Measurements from ENCODE around the gene COQ9. TPM values are rescaled to one million over a fixed set of nuclear protein-coding genes. Genes with fewer than 3 reads are reported as not detected.
A peak's percentile ranks its signal among the peaks of the same experiment; 100 is the strongest.
"Not testable (repeated sequence)": the region's sequence is repeated elsewhere in the genome, so short reads cannot be mapped to it uniquely, and the experiment has no call there.

COQ9 gene
- total RNA-seq, 1 experiment from 2014 or later, result 46.9 TPM

DNA sequence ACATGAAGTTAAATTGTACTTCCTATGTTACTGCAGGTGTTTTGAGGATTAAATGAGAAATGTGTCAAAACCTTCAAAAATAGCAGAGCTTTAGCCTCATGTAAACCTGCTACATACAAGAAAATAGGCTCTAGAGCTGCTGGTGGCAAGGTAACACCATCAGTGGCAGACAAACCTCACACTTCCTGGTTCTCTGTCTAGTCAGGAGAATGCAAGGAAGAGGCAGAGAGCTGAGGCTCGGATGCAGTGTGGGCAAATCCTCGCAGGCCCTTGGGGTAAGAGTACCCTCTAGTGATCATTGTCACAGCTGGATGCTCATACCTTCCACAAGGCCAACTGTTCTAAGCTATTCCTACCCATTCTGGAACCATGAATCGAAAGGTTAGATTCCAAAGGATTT is 14.3 kb upstream of the COQ9 start:
- Histone ChIP-seq H3K9me3 (ENCODE audit: low read length) (no peaks in the 10 kb centered on the region), H2AFZ (ENCODE audit: low read length) (no peak overlapping the region), H3K36me3 (ENCODE audit: insufficient read depth, low read length) (peaks cover 54% of the 10 kb centered on the region; the same call in 1 of the 2 replicates), H4K20me1 (ENCODE audit: insufficient read depth, low read depth, low read length) (no peaks in the 10 kb centered on the region), H3K27me3 (ENCODE audit: low read length) (no peaks in the 10 kb centered on the region), H3K4me1 (ENCODE audit: low read length) (no peaks in the 10 kb centered on the region), H3K4me2 (ENCODE audit: low read depth, low read length, poor library complexity, severe bottlenecking) (no peak overlapping the region), H3K27ac (ENCODE audit: low read length) (no peak overlapping the region), H3K4me3 (ENCODE audit: low read length) (no peak overlapping the region), H3K79me2 (ENCODE audit: low read length) (no peaks in the 10 kb centered on the region; the same call in 1 of the 2 replicates), H3K9me2 (replicated peaks; ENCODE audit: insufficient read depth, low read length) (no peaks in the 10 kb centered on the region), H3K9ac (ENCODE audit: low read length) (no peak overlapping the region)
- DNase-seq, result no peak

DNA sequence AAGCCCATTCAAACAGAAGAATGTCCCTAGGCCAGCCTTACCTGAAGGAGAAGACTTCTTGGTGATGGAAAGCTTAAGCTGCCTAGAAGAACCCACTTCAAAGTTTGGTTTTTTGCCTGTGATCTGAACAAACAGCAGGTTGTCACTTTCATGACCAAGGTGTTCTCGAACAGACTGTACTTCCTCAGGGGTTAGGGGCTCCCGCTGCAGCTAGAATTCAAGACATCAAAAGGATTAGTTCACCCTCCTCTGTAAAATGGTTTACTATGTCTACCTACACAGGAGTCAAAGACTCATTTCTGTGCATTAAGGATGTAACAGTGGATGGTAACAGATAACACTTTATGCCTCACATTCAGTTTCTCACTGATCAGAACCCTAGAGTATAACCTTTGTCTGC is 13.3 kb upstream of the COQ9 start:
- Histone ChIP-seq H3K36me3 (ENCODE audit: insufficient read depth, low read length) (peaks cover 56% of the 10 kb centered on the region; the same call in 1 of the 2 replicates), H3K4me2 (ENCODE audit: low read depth, low read length, poor library complexity, severe bottlenecking) (no peak overlapping the region), H3K4me3 (ENCODE audit: low read length) (no peak overlapping the region), H3K9ac (ENCODE audit: low read length) (no peak overlapping the region), H4K20me1 (ENCODE audit: insufficient read depth, low read depth, low read length) (no peaks in the 10 kb centered on the region), H3K9me3 (ENCODE audit: low read length) (no peaks in the 10 kb centered on the region), H3K27me3 (ENCODE audit: low read length) (no peaks in the 10 kb centered on the region), H3K27ac (ENCODE audit: low read length) (no peak overlapping the region), H3K9me2 (replicated peaks; ENCODE audit: insufficient read depth, low read length) (no peaks in the 10 kb centered on the region), H3K79me2 (ENCODE audit: low read length) (no peaks in the 10 kb centered on the region; the same call in 1 of the 2 replicates), H2AFZ (ENCODE audit: low read length) (no peak overlapping the region), H3K4me1 (ENCODE audit: low read length) (no peaks in the 10 kb centered on the region)
- DNase-seq, result no peak

DNA sequence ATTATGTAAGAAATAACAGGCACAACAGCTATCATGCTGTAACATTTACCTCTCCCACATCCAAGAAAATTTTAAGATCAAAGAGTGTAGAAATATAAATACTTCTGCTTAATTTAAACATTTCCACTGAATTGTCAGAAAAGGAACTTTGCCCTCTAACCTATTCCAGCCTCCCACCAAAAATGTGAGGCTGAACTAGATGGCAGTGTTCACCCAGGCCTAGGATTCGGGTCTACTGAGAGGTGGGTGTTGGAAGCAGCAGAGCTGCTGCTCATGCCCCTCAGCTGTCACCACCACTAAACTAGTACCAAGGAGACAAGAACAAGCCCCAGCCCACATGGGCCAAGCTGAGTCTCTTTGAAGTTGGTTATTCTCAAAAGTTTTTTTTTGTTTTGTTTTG is 11.4 kb upstream of the COQ9 start:
- H3K27me3 ChIP-seq (ENCODE audit: low read length), result no peaks in the 10 kb centered on the region
- H3K36me3 ChIP-seq (ENCODE audit: insufficient read depth, low read length), result peaks cover 62% of the 10 kb centered on the region
- no peak overlapping the region for H3K27ac ChIP-seq (ENCODE audit: low read length)

DNA sequence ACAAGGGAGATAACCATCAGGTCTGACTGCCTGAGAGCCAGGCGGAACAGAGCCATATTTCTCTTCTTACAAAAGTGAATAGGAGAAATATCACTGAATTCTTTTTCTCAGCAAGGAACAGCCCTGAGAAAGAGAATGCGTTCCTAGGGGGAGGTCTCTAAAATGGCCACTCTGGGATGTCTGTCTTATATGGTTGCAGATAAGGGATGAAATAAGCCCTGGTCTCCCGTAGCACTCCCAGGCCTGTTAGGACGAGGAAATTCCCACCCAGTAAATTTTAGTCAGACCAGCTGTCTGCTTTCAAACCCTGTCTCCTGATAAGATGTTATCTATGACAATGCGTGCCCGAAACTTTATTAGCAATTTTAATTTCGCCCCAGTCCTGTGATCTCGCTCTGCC is 7.3 kb upstream of the COQ9 start:
- not testable (repeated sequence) for H3K9me2 ChIP-seq (replicated peaks; ENCODE audit: insufficient read depth, low read length); H3K4me3 ChIP-seq (ENCODE audit: low read length); H4K20me1 ChIP-seq (ENCODE audit: insufficient read depth, low read depth, low read length); H3K27me3 ChIP-seq (ENCODE audit: low read length); H3K4me2 ChIP-seq (ENCODE audit: low read depth, low read length, poor library complexity, severe bottlenecking); DNase-seq; H3K4me1 ChIP-seq (ENCODE audit: low read length); H3K27ac ChIP-seq (ENCODE audit: low read length); H3K9me3 ChIP-seq (ENCODE audit: low read length); H2AFZ ChIP-seq (ENCODE audit: low read length); H3K9ac ChIP-seq (ENCODE audit: low read length)
- peaks cover 47% of the 10 kb centered on the region for H3K36me3 ChIP-seq (ENCODE audit: insufficient read depth, low read length)
- peaks cover 39% of the 10 kb centered on the region for H3K79me2 ChIP-seq (ENCODE audit: low read length)

More for the DNA sequence above, 11.4 kb upstream of the COQ9 start:
- no peak overlapping the region for H3K9ac ChIP-seq (ENCODE audit: low read length)
- H3K4me2 ChIP-seq (ENCODE audit: low read depth, low read length, poor library complexity, severe bottlenecking), result no peak overlapping the region
- no peaks in the 10 kb centered on the region for H3K9me2 ChIP-seq (replicated peaks; ENCODE audit: insufficient read depth, low read length)
- H2AFZ ChIP-seq (ENCODE audit: low read length), result no peak overlapping the region
- peaks cover 3% of the 10 kb centered on the region for H3K79me2 ChIP-seq (ENCODE audit: low read length)
- no peak for DNase-seq
- no peaks in the 10 kb centered on the region for H3K9me3 ChIP-seq (ENCODE audit: low read length)
- H4K20me1 ChIP-seq (ENCODE audit: insufficient read depth, low read depth, low read length), result no peaks in the 10 kb centered on the region
- no peaks in the 10 kb centered on the region for H3K4me1 ChIP-seq (ENCODE audit: low read length)
- H3K4me3 ChIP-seq (ENCODE audit: low read length), result no peak overlapping the region

DNA sequence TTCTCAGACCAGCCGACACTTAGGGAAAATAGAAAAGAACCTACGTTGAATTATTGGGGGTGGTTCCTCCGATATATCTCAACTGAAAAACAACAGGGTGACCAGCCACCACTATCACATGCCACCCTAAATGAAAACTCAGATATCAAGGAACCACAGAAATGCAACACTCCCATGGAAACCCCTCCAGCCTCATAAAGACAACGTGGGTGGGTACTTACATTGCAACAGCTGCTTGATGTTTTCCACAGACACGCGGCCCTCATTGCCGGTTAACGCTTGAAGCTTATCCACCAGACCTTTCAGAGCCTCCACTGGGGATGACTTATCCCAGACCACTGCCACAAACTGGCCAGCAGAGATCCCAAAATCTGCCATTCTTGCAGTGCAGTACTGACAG is 6.7 kb upstream of the COQ9 start:
- H3K4me1 ChIP-seq (ENCODE audit: low read length); H3K4me2 ChIP-seq (ENCODE audit: low read depth, low read length, poor library complexity, severe bottlenecking); DNase-seq; H2AFZ ChIP-seq (ENCODE audit: low read length); H3K27ac ChIP-seq (ENCODE audit: low read length); H4K20me1 ChIP-seq (ENCODE audit: insufficient read depth, low read depth, low read length); H3K9me3 ChIP-seq (ENCODE audit: low read length); H3K9ac ChIP-seq (ENCODE audit: low read length); H3K4me3 ChIP-seq (ENCODE audit: low read length); H3K9me2 ChIP-seq (replicated peaks; ENCODE audit: insufficient read depth, low read length); H3K27me3 ChIP-seq (ENCODE audit: low read length): not testable (repeated sequence)
- Histone ChIP-seq H3K79me2 (ENCODE audit: low read length) (peaks cover 45% of the 10 kb centered on the region), H3K36me3 (ENCODE audit: insufficient read depth, low read length) (peaks cover 47% of the 10 kb centered on the region)

DNA sequence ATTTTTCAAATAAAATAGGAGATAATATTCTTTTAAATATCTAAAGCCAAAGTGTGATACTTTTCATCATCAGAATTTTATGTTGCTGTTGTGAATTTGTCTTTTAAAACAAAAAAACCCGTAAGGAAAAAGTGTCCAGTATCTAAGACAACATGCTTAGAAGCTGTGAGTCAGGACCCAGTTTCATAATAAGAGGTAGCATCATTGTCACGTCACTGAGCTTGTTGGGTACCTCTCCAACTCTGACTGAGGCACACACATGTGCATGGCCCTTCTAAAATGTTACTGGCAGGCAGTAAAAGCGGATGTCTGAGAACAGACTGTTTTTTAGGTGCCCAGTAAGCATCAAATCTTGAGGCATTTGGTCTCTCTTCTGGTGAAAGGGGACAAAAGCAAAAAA is 2.6 kb upstream of the COQ9 start:
- Histone ChIP-seq H2AFZ (ENCODE audit: low read length) (no peak overlapping the region), H3K9me3 (ENCODE audit: low read length) (no peaks in the 10 kb centered on the region), H3K27ac (ENCODE audit: low read length) (no peak overlapping the region), H4K20me1 (ENCODE audit: insufficient read depth, low read depth, low read length) (no peaks in the 10 kb centered on the region), H3K79me2 (ENCODE audit: low read length) (peaks cover 84% of the 10 kb centered on the region), H3K9ac (ENCODE audit: low read length) (no peak overlapping the region), H3K27me3 (ENCODE audit: low read length) (no peaks in the 10 kb centered on the region), H3K4me3 (ENCODE audit: low read length) (no peak overlapping the region), H3K36me3 (ENCODE audit: insufficient read depth, low read length) (peaks cover 27% of the 10 kb centered on the region), H3K9me2 (replicated peaks; ENCODE audit: insufficient read depth, low read length) (no peaks in the 10 kb centered on the region), H3K4me2 (ENCODE audit: low read depth, low read length, poor library complexity, severe bottlenecking) (no peak overlapping the region), H3K4me1 (ENCODE audit: low read length) (peaks cover 24% of the 10 kb centered on the region)
- no peak for DNase-seq

DNA sequence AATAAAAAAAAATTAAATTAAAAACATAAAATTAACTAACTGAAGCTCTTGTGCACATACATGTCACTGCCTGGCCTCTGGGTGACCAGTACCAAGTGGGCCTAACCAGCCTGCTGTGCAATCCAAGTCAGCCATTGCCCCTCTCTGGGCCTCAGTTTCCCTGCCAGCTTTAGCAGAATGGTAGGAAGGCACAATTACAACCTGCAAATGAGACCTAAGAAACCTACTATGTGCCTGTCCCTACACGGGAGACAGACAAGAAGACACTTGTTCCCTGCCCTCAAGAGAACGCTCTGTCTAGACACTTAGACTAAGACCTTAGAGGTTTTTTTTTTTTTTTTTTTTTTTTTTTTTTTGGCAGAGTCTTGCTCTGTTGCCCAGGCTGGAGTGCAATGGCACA is 1.8 kb upstream of the COQ9 start:
- DNase-seq, result no peak
- Histone ChIP-seq H3K79me2 (ENCODE audit: low read length) (peaks cover 87% of the 10 kb centered on the region), H3K9ac (ENCODE audit: low read length) (no peak overlapping the region), H3K9me3 (ENCODE audit: low read length) (no peaks in the 10 kb centered on the region), H3K4me1 (ENCODE audit: low read length) (peaks cover 24% of the 10 kb centered on the region), H3K4me2 (ENCODE audit: low read depth, low read length, poor library complexity, severe bottlenecking) (no peak overlapping the region), H3K36me3 (ENCODE audit: insufficient read depth, low read length) (peaks cover 20% of the 10 kb centered on the region), H3K4me3 (ENCODE audit: low read length) (no peak overlapping the region), H2AFZ (ENCODE audit: low read length) (no peak overlapping the region), H3K27ac (ENCODE audit: low read length) (no peak overlapping the region), H3K27me3 (ENCODE audit: low read length) (no peaks in the 10 kb centered on the region), H4K20me1 (ENCODE audit: insufficient read depth, low read depth, low read length) (no peaks in the 10 kb centered on the region), H3K9me2 (replicated peaks; ENCODE audit: insufficient read depth, low read length) (no peaks in the 10 kb centered on the region)

DNA sequence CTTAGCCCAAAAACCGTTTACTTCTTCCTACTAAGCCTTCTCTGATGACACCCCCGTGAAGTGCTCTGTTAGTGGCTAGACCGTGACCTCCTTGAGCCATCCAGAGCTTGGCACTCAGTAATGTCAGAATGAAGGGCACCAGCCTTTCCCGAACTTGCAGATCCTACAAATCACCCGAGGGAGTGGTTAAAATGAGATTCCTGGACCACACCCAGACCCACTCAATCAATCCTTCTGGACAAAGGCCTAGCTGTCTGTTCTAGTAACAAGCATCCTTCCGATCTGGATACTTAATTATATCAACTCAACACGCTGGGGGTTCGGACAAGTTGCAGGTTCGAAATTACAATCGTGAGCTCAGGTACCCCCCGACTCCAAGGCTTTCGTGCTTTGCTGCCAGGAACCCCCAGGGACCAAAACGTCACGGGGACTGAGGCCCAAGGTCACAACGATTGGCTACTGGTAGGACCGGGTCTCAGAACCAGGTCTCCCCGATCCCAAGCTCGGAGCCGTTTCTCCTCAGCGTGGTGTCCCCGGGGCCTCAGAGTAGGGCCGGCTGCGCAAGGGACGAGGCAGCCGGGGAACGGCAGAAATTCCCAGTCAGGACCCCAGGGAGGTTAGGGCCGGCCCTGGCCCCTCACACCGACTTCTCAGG is 621 bp upstream of the COQ9 start:
- H4K20me1 ChIP-seq (ENCODE audit: insufficient read depth, low read depth, low read length), result no peaks in the 10 kb centered on the region
- H3K9ac ChIP-seq (ENCODE audit: low read length), result peak overlapping the region; percentile 89
- H3K27ac ChIP-seq (ENCODE audit: low read length), result peak overlapping the region; percentile 29; the same call in 1 of the 2 replicates
- peak overlapping the region; percentile 85 for H3K4me3 ChIP-seq (ENCODE audit: low read length)
- peak overlapping the region; percentile 84 for H3K4me2 ChIP-seq (ENCODE audit: low read depth, low read length, poor library complexity, severe bottlenecking)
- H3K36me3 ChIP-seq (ENCODE audit: insufficient read depth, low read length), result peaks cover 10% of the 10 kb centered on the region
- H3K9me3 ChIP-seq (ENCODE audit: low read length), result no peaks in the 10 kb centered on the region
- DNase-seq, result peak; percentile 91
- H3K79me2 ChIP-seq (ENCODE audit: low read length), result peaks cover 78% of the 10 kb centered on the region
- no peaks in the 10 kb centered on the region for H3K27me3 ChIP-seq (ENCODE audit: low read length)
- H2AFZ ChIP-seq (ENCODE audit: low read length), result no peak overlapping the region
- H3K9me2 ChIP-seq (replicated peaks; ENCODE audit: insufficient read depth, low read length), result no peaks in the 10 kb centered on the region
- H3K4me1 ChIP-seq (ENCODE audit: low read length), result peaks cover 24% of the 10 kb centered on the region

All from Karpas-422 (cell line).